GM18951 (cell line): Measurements from ENCODE around the gene CNIH3.

Experiments used
- POLR2A ChIP-seq: IDR thresholded peaks from 4 replicates; pipeline ENCODE4 v1.6.1; 2011; ENCODE audit warnings: mild to moderate bottlenecking; ENCODE audit not compliant: insufficient read length, insufficient read depth; ENCODE audit errors: extremely low read depth
- in situ Hi-C: fragments of 300-500 bp; cut with MboI; formaldehyde crosslinking; loops from one replicate; pipeline ENCODE4 v1.12.0; 2022; ENCODE audit warnings: low sequenced_read_pairs, mixed read lengths, inconsistent platforms; ENCODE audit not compliant: unreplicated experiment

Gene CNIH3

DNA sequence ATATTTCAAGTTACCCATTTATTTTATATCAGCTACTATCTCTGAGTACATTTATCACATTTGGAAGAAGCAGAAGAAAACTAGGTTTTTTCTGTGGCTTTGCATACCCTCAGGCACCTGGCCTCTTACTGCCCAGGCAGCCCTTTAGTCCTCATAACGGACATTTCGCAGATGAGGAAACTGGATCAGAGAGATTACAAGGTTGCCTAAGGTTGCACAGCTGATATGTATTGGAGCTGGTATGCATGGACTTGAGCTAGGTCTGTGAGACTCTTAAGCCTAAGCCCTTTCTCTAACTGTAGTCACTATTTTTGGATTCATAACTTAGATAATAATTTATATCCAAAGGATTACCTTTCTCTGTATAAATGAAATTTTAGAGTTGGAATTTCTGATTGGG is 4.0 kb downstream of the CNIH3 start:
- TF ChIP-seq POLR2A, result no peak
- in situ Hi-C loops, result no loop called here

DNA sequence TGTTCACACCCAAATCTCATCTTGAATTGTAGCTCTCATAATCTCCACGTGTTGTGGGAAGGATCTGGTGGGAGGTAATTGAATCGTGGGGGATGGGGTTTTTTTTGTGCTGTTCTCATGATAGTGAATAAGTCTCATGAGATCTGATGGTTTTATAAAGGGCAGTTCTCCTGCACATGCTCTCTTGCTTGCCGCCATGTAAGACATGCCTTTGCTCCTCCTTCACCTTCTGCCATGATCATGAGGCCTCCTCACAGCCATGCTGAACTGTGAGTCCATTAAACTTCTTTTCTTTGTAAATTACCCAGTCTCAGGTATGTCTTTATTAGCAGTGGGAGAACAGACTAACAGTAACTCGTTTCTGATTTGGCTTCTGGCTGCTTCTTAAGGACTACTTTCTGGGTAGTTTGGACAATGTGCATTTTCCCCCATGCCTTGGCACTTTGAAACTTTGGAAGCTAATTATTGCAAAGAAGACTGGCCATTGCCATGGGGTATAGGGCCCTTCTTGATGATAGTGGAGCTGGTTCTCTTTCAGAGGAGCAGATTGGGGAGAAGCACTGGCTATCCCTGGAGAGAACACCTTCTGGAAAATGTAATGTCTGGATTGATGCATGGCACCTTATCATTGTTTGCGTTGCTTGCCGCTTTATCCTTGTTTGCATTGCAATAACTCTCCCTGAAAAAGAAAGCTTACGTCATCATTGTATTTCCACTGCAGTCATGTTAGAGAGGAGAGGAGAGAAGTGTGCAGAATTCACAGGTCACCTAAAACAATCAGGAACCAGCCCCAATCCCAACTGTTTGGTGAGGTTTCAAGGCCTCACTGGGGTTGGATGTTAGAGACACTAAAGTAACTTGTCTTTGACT is 5.9 kb downstream of the CNIH3 start:
- TF ChIP-seq POLR2A, result no peak
- in situ Hi-C loops, result no loop called here

DNA sequence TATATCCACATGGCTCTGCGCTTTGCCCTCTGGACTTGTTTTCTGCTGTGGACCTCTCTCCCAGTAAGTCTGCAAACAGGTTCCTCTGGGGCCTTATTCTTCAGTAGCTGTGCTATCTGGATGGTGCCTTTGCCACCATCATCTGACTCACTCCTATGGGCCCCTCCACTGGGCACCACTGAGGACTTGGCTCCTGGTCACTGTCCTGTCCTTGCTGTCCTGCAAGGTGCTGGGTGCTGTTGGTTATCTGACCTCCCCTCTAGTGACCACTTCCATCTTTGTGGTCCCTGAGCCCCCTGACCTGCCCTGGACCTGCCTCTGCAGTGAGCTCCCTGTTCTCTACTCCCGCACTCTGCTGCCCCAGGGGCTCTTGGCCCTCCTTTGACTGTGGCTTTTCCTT is 6.7 kb downstream of the CNIH3 start:
- TF ChIP-seq POLR2A, result no peak
- in situ Hi-C loops, result no loop called here

GRCh38 chr1:224623310-224623714 is 7.2 kb downstream of the CNIH3 start:
- in situ Hi-C loops, result no loop called here

GRCh38 chr1:224623743-224624333 is 7.7 kb downstream of the CNIH3 start:
- in situ Hi-C loops, result no loop called here
- no peak for TF ChIP-seq POLR2A

More at GRCh38 chr1:224623310-224623714, 7.2 kb downstream of the CNIH3 start:
- TF ChIP-seq POLR2A, result no peak

DNA sequence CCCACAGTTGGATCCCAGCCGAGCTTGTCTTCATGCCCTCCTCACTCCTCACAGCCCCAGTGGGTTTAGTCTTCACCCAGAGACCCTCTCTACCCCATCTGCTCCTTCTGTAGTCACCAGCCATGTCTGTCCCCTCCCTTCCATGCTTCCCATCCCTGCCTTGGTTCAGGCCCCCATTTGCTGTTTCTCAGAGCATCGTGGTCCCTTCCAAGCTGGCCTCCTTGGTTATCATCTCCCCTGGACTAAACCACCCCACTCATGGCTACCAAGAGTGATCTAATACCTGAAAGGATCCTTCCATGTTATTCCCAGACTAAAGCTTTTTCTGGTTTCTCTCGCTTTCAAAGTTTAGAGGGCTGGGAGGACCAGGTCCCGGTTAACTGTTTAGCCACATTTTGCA is 8.3 kb downstream of the CNIH3 start:
- in situ Hi-C loops, result no loop called here
- TF ChIP-seq POLR2A, result no peak

GRCh38 chr1:224626042-224626441 is 9.9 kb downstream of the CNIH3 start:
- in situ Hi-C loops, result no loop called here
- TF ChIP-seq POLR2A, result no peak

DNA sequence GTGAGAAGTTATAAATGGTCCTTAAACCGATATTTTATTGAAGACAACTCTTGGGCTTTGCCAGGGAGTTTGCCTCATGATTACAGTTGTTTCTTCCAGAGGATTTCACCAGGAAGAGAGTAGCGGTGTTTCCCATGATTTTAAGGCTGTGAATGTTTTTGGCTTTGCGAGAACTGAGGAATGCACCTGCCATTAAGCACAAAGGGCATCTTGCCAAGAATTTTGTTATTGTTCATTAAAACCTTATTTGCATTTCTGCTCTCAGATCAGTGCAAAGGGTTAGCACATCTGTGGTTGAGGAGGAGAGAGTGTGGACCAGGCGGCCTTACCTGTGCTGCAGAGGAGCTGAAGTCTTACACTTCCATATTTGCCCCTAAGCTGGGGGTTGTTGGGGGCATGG is 13.8 kb downstream of the CNIH3 start:
- in situ Hi-C loops, result no loop called here
- no peak for TF ChIP-seq POLR2A

DNA sequence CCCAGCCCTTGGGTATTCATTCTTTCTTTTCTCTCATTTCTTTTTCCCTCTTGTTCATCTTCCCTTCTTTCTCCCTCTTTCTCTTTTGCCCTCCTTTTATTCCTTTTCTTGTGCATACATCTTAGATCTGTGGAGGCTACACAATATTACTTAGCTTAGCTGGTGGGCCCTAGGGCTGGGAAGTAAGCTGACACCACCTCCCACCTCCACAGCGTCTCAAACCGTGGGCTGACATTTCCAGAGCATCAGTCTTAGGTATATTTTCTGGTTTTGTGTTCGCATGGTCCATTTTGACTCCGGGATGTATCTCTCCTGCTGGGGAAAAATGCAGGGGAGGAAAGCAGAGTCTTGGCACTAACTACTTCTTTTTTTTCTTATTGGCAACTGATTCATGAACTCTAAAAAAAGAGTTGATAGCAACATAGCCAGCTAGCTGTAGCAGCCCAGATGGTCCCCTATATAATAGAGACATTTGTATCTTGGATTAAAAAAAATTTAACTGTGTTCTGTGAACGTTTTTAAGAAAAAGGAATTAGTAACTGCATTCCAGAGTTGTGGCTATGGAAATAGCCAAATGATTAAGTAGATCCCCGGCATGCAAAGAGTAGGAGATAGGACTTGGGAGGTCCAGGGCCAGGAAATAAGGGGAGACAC is 15.5 kb downstream of the CNIH3 start:
- in situ Hi-C loops, result no loop called here

DNA sequence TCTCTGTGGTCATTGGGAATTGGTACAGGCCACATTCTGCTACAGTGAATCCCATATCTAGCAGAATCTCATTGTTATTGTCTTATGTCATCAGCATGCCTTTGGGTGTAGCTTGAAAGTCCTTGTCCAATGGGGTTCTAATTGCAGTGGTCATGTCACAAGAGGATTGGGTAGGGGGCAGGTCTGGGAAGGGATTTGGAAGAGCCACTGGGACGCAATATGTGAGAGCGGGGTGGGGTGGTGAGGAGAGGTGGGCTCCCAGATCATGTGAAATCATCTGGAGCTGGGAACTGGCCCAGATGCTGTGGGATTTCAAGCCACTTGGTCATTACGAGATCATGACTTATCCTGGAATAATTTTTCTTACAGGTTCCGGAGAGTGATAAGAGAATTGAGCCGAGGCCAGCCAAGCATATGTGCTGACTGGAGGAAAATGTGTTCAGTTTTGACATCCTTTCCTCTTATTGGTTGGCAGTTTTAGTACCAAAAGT is 16.3 kb downstream of the CNIH3 start:
- in situ Hi-C loops, result no loop called here
- no peak for TF ChIP-seq POLR2A

More for the DNA sequence above, 15.5 kb downstream of the CNIH3 start:
- no peak for TF ChIP-seq POLR2A

DNA sequence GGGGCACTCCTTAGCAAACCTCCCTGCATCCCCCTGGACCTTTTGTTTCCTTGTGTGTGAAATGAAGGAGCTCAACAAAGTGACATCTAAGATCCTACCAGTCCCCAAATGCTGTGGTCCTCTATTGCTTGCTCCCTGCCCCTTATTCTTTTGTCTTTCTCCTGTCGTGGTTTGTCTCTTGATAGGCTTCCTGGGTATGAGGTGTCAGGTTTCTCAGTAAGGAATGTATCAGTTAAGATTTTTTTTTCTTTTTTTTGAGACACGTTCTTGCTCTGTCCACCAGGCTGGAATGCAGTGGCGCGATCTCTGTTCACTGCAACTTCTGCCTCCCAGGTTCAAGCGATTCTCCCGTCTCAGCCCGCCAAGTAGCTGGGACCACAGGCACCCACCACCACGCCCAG is 16.8 kb downstream of the CNIH3 start:
- in situ Hi-C loops, result no loop called here
- TF ChIP-seq POLR2A, result no peak

GRCh38 chr1:224635356-224635755 is 19.2 kb downstream of the CNIH3 start:
- TF ChIP-seq POLR2A, result no peak
- in situ Hi-C loops, result no loop called here

DNA sequence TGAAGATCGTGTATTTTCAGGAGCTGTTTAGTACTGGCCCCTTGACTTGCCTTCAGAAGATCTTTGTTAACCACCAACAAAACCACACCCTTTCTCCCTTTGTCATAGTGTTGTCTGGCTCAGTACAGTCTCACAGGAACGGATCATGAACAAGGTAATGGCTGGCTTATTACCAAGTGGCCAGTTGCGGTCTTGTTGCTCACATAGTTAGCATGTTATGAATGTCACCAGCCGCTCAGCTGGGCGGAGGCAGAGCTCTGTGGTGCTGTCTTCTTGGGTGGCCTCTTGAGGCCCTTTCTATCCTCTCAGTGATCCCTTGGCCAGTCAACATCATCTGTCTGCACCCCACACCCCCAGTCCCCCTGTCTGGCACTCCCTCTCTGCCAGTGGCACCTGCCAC is 21.4 kb downstream of the CNIH3 start:
- in situ Hi-C loops, result no loop called here
- TF ChIP-seq POLR2A, result no peak

- in situ Hi-C loops, result no loop called here
- no peak for TF ChIP-seq POLR2A
These were observed 21.8 kb downstream of the CNIH3 start for GRCh38 chr1:224637936-224638335.

- in situ Hi-C loops, result no loop called here
- no peak for TF ChIP-seq POLR2A
These were observed 23.4 kb downstream of the CNIH3 start for GRCh38 chr1:224639426-224639975.
